Suprapubic skin (tissue), 4 donors: ENCODE data around the gene ZNF599.

Experiments
- EP300 ChIP-seq: sonication (generic); formaldehyde crosslinking; IDR thresholded peaks from one replicate; pipeline ENCODE4 v1.6.1; 2017; ENCODE audit warnings: antibody characterized with exemption
- POLR2A ChIP-seq, 2 donors: fragments of 450-650 bp; IDR thresholded peaks; one replicate each; pipeline ENCODE4 v1.6.1; 2017; ENCODE audit warnings: antibody characterized with exemption in 2 of 2, mild to moderate bottlenecking in 2 of 2, moderate library complexity in 2 of 2
- POLR2AphosphoS5 ChIP-seq, 3 donors: sonication (generic); formaldehyde crosslinking; IDR thresholded peaks; one replicate each; pipeline ENCODE4 v1.6.1; 2017; ENCODE audit warnings: antibody characterized with exemption in 3 of 3
- TF ChIP-seq, protein P1 (sequence below), 2 donors: fragments of 200-600 bp in 1 of 2; fragments of 450-650 bp in 1 of 2; sonication (generic) in 1 of 2; IDR thresholded peaks; one replicate each; pipeline ENCODE4 v1.5.1; 2016 to 2019; ENCODE audit warnings: antibody characterized with exemption in 2 of 2, mild to moderate bottlenecking in 1 of 2, moderate library complexity in 1 of 2

DNA sequence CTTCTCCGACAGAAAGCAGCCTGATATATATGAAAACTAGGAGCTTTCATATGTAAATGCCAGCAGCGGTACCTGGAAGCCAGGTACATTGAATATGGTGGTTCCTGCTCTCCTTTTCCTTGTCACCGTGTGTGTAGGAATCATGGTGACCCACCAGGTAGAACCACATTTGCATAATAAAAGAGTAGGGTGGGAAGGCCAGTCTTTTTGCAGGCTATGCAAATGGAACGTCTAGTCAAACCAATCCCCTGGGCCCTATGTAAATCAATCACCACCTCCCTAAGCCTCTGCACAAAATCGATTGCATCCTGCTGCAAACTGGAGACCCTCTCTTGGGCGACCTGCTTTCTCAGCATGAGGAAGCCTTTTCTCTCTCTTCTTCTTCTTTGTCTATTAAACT is 61.1 kb downstream of the ZNF599 start:
- TF ChIP-seq POLR2AphosphoS5 (IDR thresholded peaks at IDR 0.05) (no peak), POLR2A (IDR thresholded peaks at IDR 0.05) (no peak), EP300 (no peak)
- TF ChIP-seq, protein P1, sequence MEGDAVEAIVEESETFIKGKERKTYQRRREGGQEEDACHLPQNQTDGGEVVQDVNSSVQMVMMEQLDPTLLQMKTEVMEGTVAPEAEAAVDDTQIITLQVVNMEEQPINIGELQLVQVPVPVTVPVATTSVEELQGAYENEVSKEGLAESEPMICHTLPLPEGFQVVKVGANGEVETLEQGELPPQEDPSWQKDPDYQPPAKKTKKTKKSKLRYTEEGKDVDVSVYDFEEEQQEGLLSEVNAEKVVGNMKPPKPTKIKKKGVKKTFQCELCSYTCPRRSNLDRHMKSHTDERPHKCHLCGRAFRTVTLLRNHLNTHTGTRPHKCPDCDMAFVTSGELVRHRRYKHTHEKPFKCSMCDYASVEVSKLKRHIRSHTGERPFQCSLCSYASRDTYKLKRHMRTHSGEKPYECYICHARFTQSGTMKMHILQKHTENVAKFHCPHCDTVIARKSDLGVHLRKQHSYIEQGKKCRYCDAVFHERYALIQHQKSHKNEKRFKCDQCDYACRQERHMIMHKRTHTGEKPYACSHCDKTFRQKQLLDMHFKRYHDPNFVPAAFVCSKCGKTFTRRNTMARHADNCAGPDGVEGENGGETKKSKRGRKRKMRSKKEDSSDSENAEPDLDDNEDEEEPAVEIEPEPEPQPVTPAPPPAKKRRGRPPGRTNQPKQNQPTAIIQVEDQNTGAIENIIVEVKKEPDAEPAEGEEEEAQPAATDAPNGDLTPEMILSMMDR (IDR thresholded peaks at IDR 0.05), result no peak
